ENCODE measurements around the gene CSF2. TPM values are rescaled to one million over a fixed set of nuclear protein-coding genes. Genes with fewer than 3 reads are reported as not detected.
A peak's percentile ranks its signal among the peaks of the same experiment; 100 is the strongest.

Gene CSF2
- total RNA-seq, 4 donors from 2014 or later = not detected

DNA sequence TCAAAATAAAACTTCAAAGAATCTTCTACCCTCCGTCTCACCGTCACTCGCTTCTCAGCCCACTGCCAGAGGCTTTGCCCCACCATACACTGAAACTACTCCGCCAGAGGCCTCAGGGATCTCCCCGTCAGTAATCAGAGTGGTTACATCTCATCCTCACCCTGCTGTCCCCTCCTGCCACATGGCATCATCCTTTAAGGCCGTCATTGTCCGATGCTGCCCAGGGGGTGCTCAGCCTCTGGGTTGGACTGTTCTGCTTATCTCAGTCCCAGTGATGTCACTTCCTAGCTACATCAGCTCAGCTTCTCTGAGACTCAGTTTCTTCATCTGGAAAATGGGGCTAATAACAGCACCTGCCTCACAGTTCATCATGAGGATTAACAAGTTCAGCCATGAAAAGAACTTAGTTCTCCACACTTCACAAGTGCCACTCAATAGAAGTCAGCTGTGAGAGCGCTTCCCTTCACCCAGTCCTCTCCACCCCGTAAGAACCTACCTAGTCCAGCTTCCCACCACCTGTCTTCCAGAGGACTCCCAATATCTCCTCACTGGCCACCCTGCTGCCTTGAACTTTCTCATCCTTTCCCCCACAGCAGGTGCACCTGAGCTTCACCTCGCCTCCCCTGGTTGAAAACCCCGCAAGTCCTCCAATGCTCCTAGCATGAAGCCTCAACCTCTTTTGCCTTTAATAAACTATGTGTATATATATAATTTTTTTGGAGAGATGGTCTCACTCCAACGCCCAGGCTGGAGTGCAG lies 15.9 kb upstream of the CSF2 start:
- H3K36me3 ChIP-seq = no peaks in the 10 kb centered on the region
- H3K4me1 ChIP-seq = no peaks in the 10 kb centered on the region
- no peak overlapping the region for H3K27ac ChIP-seq
- no peaks in the 10 kb centered on the region for H3K27me3 ChIP-seq
- DNase-seq (ENCODE audit: low spot score in 2 of 2) = no peak
- WGBS = 83% methylated on average over 12 of the region's 12 CpGs
- no peaks in the 10 kb centered on the region for H3K9me3 ChIP-seq
- H3K4me3 ChIP-seq = no peak overlapping the region
- TF ChIP-seq EP300 (IDR thresholded peaks at IDR 0.05) (no peak), POLR2AphosphoS5 (IDR thresholded peaks at IDR 0.05) (no peak), POLR2A (IDR thresholded peaks at IDR 0.05) (no peak), CTCF (IDR thresholded peaks at IDR 0.05) (no peak)

DNA sequence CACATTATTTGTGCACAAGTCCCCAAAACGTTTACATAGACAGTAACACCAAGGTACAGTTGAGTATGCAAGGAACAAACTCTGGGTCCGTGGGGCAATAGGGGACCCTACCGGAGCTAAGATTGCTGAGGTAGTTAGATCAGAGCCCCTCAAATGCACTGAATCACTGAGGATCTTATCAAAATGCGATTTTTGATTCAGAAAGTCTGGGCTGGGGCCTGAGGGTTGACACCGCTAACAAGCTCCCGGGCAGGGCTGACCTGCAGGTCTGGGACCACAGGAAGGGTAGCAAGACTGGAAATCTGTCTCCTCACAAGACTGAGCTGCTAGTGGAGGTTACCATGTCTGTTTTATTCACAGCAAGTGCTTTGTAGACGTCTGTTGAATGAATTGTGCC lies 14.9 kb upstream of the CSF2 start:
- Histone ChIP-seq H3K27me3 (no peaks in the 10 kb centered on the region), H3K36me3 (no peaks in the 10 kb centered on the region), H3K27ac (no peak overlapping the region), H3K4me1 (no peaks in the 10 kb centered on the region), H3K4me3 (no peak overlapping the region), H3K9me3 (no peaks in the 10 kb centered on the region)
- DNase-seq (ENCODE audit: low spot score in 2 of 2) = peak in 1 of 2 donors; percentile 50
- no peak for TF ChIP-seq POLR2AphosphoS5 (IDR thresholded peaks at IDR 0.05)
- TF ChIP-seq POLR2A (IDR thresholded peaks at IDR 0.05) = no peak
- no peak for TF ChIP-seq CTCF (IDR thresholded peaks at IDR 0.05)
- no peak for TF ChIP-seq EP300 (IDR thresholded peaks at IDR 0.05)
- WGBS = 93% methylated on average over 7 of the region's 7 CpGs

- no peaks in the 10 kb centered on the region for H3K4me1 ChIP-seq
- H3K9me3 ChIP-seq = no peaks in the 10 kb centered on the region
- no peaks in the 10 kb centered on the region for H3K36me3 ChIP-seq
- H3K4me3 ChIP-seq = no peak overlapping the region
- H3K27ac ChIP-seq = no peak overlapping the region
- 88% methylated on average over 9 of the region's 9 CpGs for WGBS
- TF ChIP-seq CTCF (IDR thresholded peaks at IDR 0.05) (no peak), EP300 (IDR thresholded peaks at IDR 0.05) (no peak), POLR2AphosphoS5 (IDR thresholded peaks at IDR 0.05) (no peak), POLR2A (IDR thresholded peaks at IDR 0.05) (no peak)
- DNase-seq (ENCODE audit: low spot score in 2 of 2) = peak; percentile 52 to 68
- H3K27me3 ChIP-seq = no peaks in the 10 kb centered on the region
Measured at GRCh38 chr5:132059043-132059695, 14.4 kb upstream of the CSF2 start.

- no peak for TF ChIP-seq POLR2A (IDR thresholded peaks at IDR 0.05)
- no peak for TF ChIP-seq CTCF (IDR thresholded peaks at IDR 0.05)
- no peak for TF ChIP-seq POLR2AphosphoS5 (IDR thresholded peaks at IDR 0.05)
- no peak for TF ChIP-seq EP300 (IDR thresholded peaks at IDR 0.05)
- 91% methylated on average over 12 of the region's 13 CpGs for WGBS
- no peak overlapping the region for H3K27ac ChIP-seq
Measured at GRCh38 chr5:132059696-132060500, 13.7 kb upstream of the CSF2 start.

More at GRCh38 chr5:132059696-132060500, 13.7 kb upstream of the CSF2 start:
- H3K9me3 ChIP-seq = no peaks in the 10 kb centered on the region
- no peaks in the 10 kb centered on the region for H3K4me1 ChIP-seq
- no peaks in the 10 kb centered on the region for H3K27me3 ChIP-seq
- DNase-seq (ENCODE audit: low spot score in 2 of 2) = peak; percentile 40 to 63
- no peak overlapping the region for H3K4me3 ChIP-seq
- H3K36me3 ChIP-seq = no peaks in the 10 kb centered on the region
